OCI-LY1 (cell line): Measurements from ENCODE around the gene TMEM174.

Experiments
- CTCF ChIP-seq: fragments of 200-600 bp; sonication (generic), shearing (Covaris generic); IDR thresholded peaks from 2 replicates; pipeline ENCODE4 v1.5.1; 2017; ENCODE audit warnings: mild to moderate bottlenecking, antibody characterized with exemption, low read length, moderate library complexity, mixed read lengths
- EZH2 ChIP-seq: fragments of 200-600 bp; sonication (generic), shearing (Covaris generic); IDR thresholded peaks from 2 replicates; pipeline ENCODE4 v1.8.0; 2017; ENCODE audit warnings: borderline replicate concordance, mixed run types, mild to moderate bottlenecking, antibody characterized with exemption, low read length, moderate library complexity, mixed read lengths

GRCh38 chr5:73198833-73199592 lies 26.0 kb downstream of the TMEM174 start:
- TF ChIP-seq EZH2: no peak
- TF ChIP-seq CTCF: no peak
